K562 (cell line): ENCODE results near the gene SCAMP5. TPM values are rescaled to one million over a fixed set of nuclear protein-coding genes. Genes with fewer than 3 reads are reported as not detected.
A peak's percentile ranks its signal among the peaks of the same experiment; 100 is the strongest.

ENCODE experiments used
- BCL6 ChIP-seq: fragments of 250-450 bp; sonication (Bioruptor Pico); IDR thresholded peaks from 2 replicates; pipeline ENCODE4 v1.4.0; 2020
- CEBPB ChIP-seq: fragments of 450-650 bp; IDR thresholded peaks from 2 replicates; pipeline ENCODE4 v1.6.1; 2016; ENCODE audit warnings: missing genetic modification characterization, missing compliant biosample characterization
- CHD2 ChIP-seq: IDR thresholded peaks from 2 replicates; pipeline ENCODE4 v1.6.1; 2011; ENCODE audit warnings: low read depth, low read length
- DIDO1 ChIP-seq: fragments of 450-650 bp; IDR thresholded peaks from 2 replicates; pipeline ENCODE4 v1.6.1; 2016; ENCODE audit warnings: low read depth, missing biosample characterization, missing genetic modification characterization
- HDAC6 ChIP-seq: IDR thresholded peaks from 2 replicates; pipeline ENCODE4 v1.6.1; 2012; ENCODE audit warnings: low read depth, mild to moderate bottlenecking, control low read depth, inconsistent platforms, low read length, moderate library complexity
- MCM5 ChIP-seq: fragments of 450-650 bp; IDR thresholded peaks from 2 replicates; pipeline ENCODE4 v1.6.1; 2016; ENCODE audit warnings: low read depth
- NFXL1 ChIP-seq: fragments of 450-650 bp; formaldehyde crosslinking; IDR thresholded peaks from 2 replicates; pipeline ENCODE4 v1.4.0; 2021; ENCODE audit warnings: mild to moderate bottlenecking
- NUFIP1 ChIP-seq: fragments of 450-650 bp; IDR thresholded peaks from 2 replicates; pipeline ENCODE4 v1.6.1; 2018; ENCODE audit not compliant: partially characterized antibody
- PPARD ChIP-seq: fragments of 250-450 bp; sonication (Bioruptor Pico); IDR thresholded peaks from 2 replicates; pipeline ENCODE4 v1.8.0; 2022; ENCODE audit warnings: inconsistent platforms, mild to moderate bottlenecking, moderate library complexity
- RHOXF2B ChIP-seq: fragments of 250-450 bp; sonication (Bioruptor Pico); conservative IDR thresholded peaks from 2 replicates; pipeline ENCODE4 v1.5.1; 2021
- RNF219 ChIP-seq: fragments of 250-450 bp; sonication (Bioruptor Pico); IDR thresholded peaks from 2 replicates; pipeline ENCODE4 v1.5.0; 2022; ENCODE audit warnings: mild to moderate bottlenecking
- RUNX1 ChIP-seq: sonication (generic); IDR thresholded peaks from 2 replicates; pipeline ENCODE4 v1.6.1; 2016; ENCODE audit warnings: antibody characterized with exemption, low read depth
- SIRT6 ChIP-seq: IDR thresholded peaks from one replicate; pipeline ENCODE4 v1.6.1; 2012; ENCODE audit warnings: low read depth, mild to moderate bottlenecking, control low read depth, inconsistent platforms, low read length, moderate library complexity
- SNAPC5 ChIP-seq: fragments of 250-450 bp; sonication (Bioruptor Pico); IDR thresholded peaks from 2 replicates; pipeline ENCODE4 v1.8.0; 2021; ENCODE audit warnings: moderate library complexity, mild to moderate bottlenecking, inconsistent platforms
- TBP ChIP-seq: optimal IDR thresholded peaks from 2 replicates; pipeline ENCODE3; 2011; ENCODE audit warnings: low read depth, low read length, improper control_type of control experiment
- ZKSCAN3 ChIP-seq: fragments of 250-450 bp; sonication (Bioruptor Pico); IDR thresholded peaks from 2 replicates; pipeline ENCODE4 v1.4.0; 2020
- ZNF121 ChIP-seq: sonication (generic); formaldehyde crosslinking; conservative IDR thresholded peaks from 2 replicates; pipeline ENCODE4 v1.8.0; 2022; ENCODE audit warnings: missing genetic modification reagents
- ZNF175 ChIP-seq: fragments of 200-800 bp; sonication (Bioruptor generic); IDR thresholded peaks from 2 replicates; pipeline ENCODE4 v1.6.1; 2016; ENCODE audit warnings: low read depth, mild to moderate bottlenecking, missing genetic modification characterization, missing compliant biosample characterization
- ZNF280A ChIP-seq: fragments of 450-650 bp; IDR thresholded peaks from 2 replicates; pipeline ENCODE4 v1.6.1; 2018; ENCODE audit warnings: mild to moderate bottlenecking, low read depth; ENCODE audit not compliant: partially characterized antibody
- ZNF384 ChIP-seq: IDR thresholded peaks from 2 replicates; pipeline ENCODE4 v1.6.1; 2012; ENCODE audit warnings: low read depth, low read length, improper control_type of control experiment
- ZNF592 ChIP-seq: fragments of 450-650 bp; IDR thresholded peaks from 2 replicates; pipeline ENCODE4 v1.6.1; 2017; ENCODE audit warnings: antibody characterized with exemption, mild to moderate bottlenecking
- polyA plus RNA-seq, 8 experiments: library from polyadenylated mRNA; depleted of rRNA in 4 of 8; stranded (reverse) in 5 of 8; unstranded in 3 of 8; fragments of >200 nt; fragmentation: Nextera tagmentation in 2 of 8; fragmentation: Illumina TruSeq in 1 of 8; extraction: Ambion mirVana in 2 of 8; extraction: Trizol in 1 of 8; gene quantifications; 2 replicates each; pipeline versions ENCODE4 v1.2.1 to v1.2.3, GENCODE V29; 2011 to 2014; ENCODE audit warnings: inconsistent platforms in 1 of 8, missing spikeins in 1 of 8
- total RNA-seq, 7 experiments: library from RNA; depleted of rRNA in 6 of 7; stranded (reverse); fragments of >200 nt in 6 of 7; fragmentation: Illumina TruSeq in 2 of 7; extraction: Trizol in 2 of 7; gene quantifications; 2 replicates each; pipeline versions ENCODE4 v1.2.1 to v1.2.3, GENCODE V29; 2011 to 2021; ENCODE audit warnings: low replicate concordance in 1 of 7

SCAMP5 gene
- total and polyA plus RNA-seq, 9 of the 15 experiments (the other 6 are each of a cell fraction or from before 2014, with no cell fraction given) = 0.09 to 0.29 (median 0.19) TPM; not detected in 5

GRCh38 chr15:75043509-75044257 lies 48.3 kb downstream of the SCAMP5 start (continued):
- TF ChIP-seq ZNF175 (CRISPR knock-in tag) = peak; percentile 88
- no peak for TF ChIP-seq BCL6
- peak; percentile 74; the same call in 1 of the 2 replicates for TF ChIP-seq CEBPB (tag)
- TF ChIP-seq ZKSCAN3 = no peak
- no peak for TF ChIP-seq DIDO1 (tag)
- no peak for TF ChIP-seq SNAPC5 (CRISPR knock-in tag)
- no peak for TF ChIP-seq HDAC6
- TF ChIP-seq PPARD (CRISPR knock-in tag) = no peak
- no peak for TF ChIP-seq MCM5
- no peak for TF ChIP-seq RNF219 (CRISPR knock-in tag)
- no peak for TF ChIP-seq ZNF280A
- 0 out of 2 replicates have a peak, but pooled peaks have one; percentile 34 for TF ChIP-seq RUNX1
- peak; percentile 42; the same call in 1 of the 2 replicates for TF ChIP-seq ZNF384
- no peak for TF ChIP-seq RHOXF2B
- peak; percentile 45 for TF ChIP-seq TBP
- TF ChIP-seq SIRT6 = no peak
- no peak for TF ChIP-seq NFXL1 (CRISPR knock-in tag)
- TF ChIP-seq NUFIP1 = no peak
- no peak; the same call in 1 of the 2 replicates for TF ChIP-seq CHD2
- no peak for TF ChIP-seq ZNF121 (CRISPR knock-in tag)
- peak; percentile 95 for TF ChIP-seq ZNF592
